ENCODE results near the gene SUGCT.

Gene SUGCT

GRCh38 chr7:40175725-40176510, 41.1 kb downstream of the SUGCT start:
- H3K36me3 ChIP-seq (ENCODE audit: control insufficient read depth in 1 of 2, insufficient read depth in 2 of 2, low read length in 2 of 2): no peaks in the 10 kb centered on the region
- H3K4me1 ChIP-seq (ENCODE audit: control insufficient read depth in 1 of 2, insufficient read depth in 2 of 2, low read length in 2 of 2): no peaks in the 10 kb centered on the region
- H3K27me3 ChIP-seq (ENCODE audit: low read depth, low read length): no peaks in the 10 kb centered on the region
- no peak overlapping the region for H3K27ac ChIP-seq (ENCODE audit: low read length)
- no peaks in the 10 kb centered on the region for H3K9me3 ChIP-seq (ENCODE audit: control insufficient read depth in 1 of 2, low read length in 2 of 2)
- no peak overlapping the region for H3K4me3 ChIP-seq (ENCODE audit: low read depth in 1 of 2, low read length in 2 of 2)

GRCh38 chr7:40177071-40177470, 42.3 kb downstream of the SUGCT start:
- no peak overlapping the region for H3K27ac ChIP-seq (ENCODE audit: low read length)
- no peaks in the 10 kb centered on the region for H3K9me3 ChIP-seq (ENCODE audit: control insufficient read depth in 1 of 2, low read length in 2 of 2)
- no peaks in the 10 kb centered on the region for H3K36me3 ChIP-seq (ENCODE audit: control insufficient read depth in 1 of 2, insufficient read depth in 2 of 2, low read length in 2 of 2)
- no peak overlapping the region for H3K4me3 ChIP-seq (ENCODE audit: low read depth in 1 of 2, low read length in 2 of 2)
- H3K4me1 ChIP-seq (ENCODE audit: control insufficient read depth in 1 of 2, insufficient read depth in 2 of 2, low read length in 2 of 2): no peaks in the 10 kb centered on the region
- H3K27me3 ChIP-seq (ENCODE audit: low read depth, low read length): no peaks in the 10 kb centered on the region

GRCh38 chr7:40182452-40182851, 47.6 kb downstream of the SUGCT start:
- Histone ChIP-seq H3K4me3 (ENCODE audit: low read depth in 1 of 2, low read length in 2 of 2) (no peak overlapping the region), H3K36me3 (ENCODE audit: control insufficient read depth in 1 of 2, insufficient read depth in 2 of 2, low read length in 2 of 2) (no peaks in the 10 kb centered on the region), H3K27ac (ENCODE audit: low read length) (no peak overlapping the region), H3K27me3 (ENCODE audit: low read depth, low read length) (no peaks in the 10 kb centered on the region), H3K9me3 (ENCODE audit: control insufficient read depth in 1 of 2, low read length in 2 of 2) (no peaks in the 10 kb centered on the region), H3K4me1 (ENCODE audit: control insufficient read depth in 1 of 2, insufficient read depth in 2 of 2, low read length in 2 of 2) (no peaks in the 10 kb centered on the region)

GRCh38 chr7:40186586-40186985, 51.8 kb downstream of the SUGCT start:
- no peak overlapping the region for H3K4me3 ChIP-seq (ENCODE audit: low read depth in 1 of 2, low read length in 2 of 2)
- no peaks in the 10 kb centered on the region for H3K36me3 ChIP-seq (ENCODE audit: control insufficient read depth in 1 of 2, insufficient read depth in 2 of 2, low read length in 2 of 2)
- no peaks in the 10 kb centered on the region for H3K9me3 ChIP-seq (ENCODE audit: control insufficient read depth in 1 of 2, low read length in 2 of 2)
- no peak overlapping the region for H3K27ac ChIP-seq (ENCODE audit: low read length)
- no peaks in the 10 kb centered on the region for H3K4me1 ChIP-seq (ENCODE audit: control insufficient read depth in 1 of 2, insufficient read depth in 2 of 2, low read length in 2 of 2)
- no peaks in the 10 kb centered on the region for H3K27me3 ChIP-seq (ENCODE audit: low read depth, low read length)

- H3K27ac ChIP-seq (ENCODE audit: low read length): no peak overlapping the region
- no peaks in the 10 kb centered on the region for H3K36me3 ChIP-seq (ENCODE audit: control insufficient read depth in 1 of 2, insufficient read depth in 2 of 2, low read length in 2 of 2)
- no peaks in the 10 kb centered on the region for H3K9me3 ChIP-seq (ENCODE audit: control insufficient read depth in 1 of 2, low read length in 2 of 2)
- no peaks in the 10 kb centered on the region for H3K4me1 ChIP-seq (ENCODE audit: control insufficient read depth in 1 of 2, insufficient read depth in 2 of 2, low read length in 2 of 2)
- H3K4me3 ChIP-seq (ENCODE audit: low read depth in 1 of 2, low read length in 2 of 2): no peak overlapping the region
- H3K27me3 ChIP-seq (ENCODE audit: low read depth, low read length): no peaks in the 10 kb centered on the region
Observed at GRCh38 chr7:40192036-40192435, 57.2 kb downstream of the SUGCT start.

- Histone ChIP-seq H3K27me3 (ENCODE audit: low read depth, low read length) (no peaks in the 10 kb centered on the region), H3K9me3 (ENCODE audit: control insufficient read depth in 1 of 2, low read length in 2 of 2) (no peaks in the 10 kb centered on the region), H3K4me1 (ENCODE audit: control insufficient read depth in 1 of 2, insufficient read depth in 2 of 2, low read length in 2 of 2) (no peaks in the 10 kb centered on the region), H3K36me3 (ENCODE audit: control insufficient read depth in 1 of 2, insufficient read depth in 2 of 2, low read length in 2 of 2) (no peaks in the 10 kb centered on the region), H3K27ac (ENCODE audit: low read length) (no peak overlapping the region), H3K4me3 (ENCODE audit: low read depth in 1 of 2, low read length in 2 of 2) (no peak overlapping the region)
Observed at GRCh38 chr7:40194745-40195144, 59.9 kb downstream of the SUGCT start.

GRCh38 chr7:40197527-40197926, 62.7 kb downstream of the SUGCT start:
- H3K36me3 ChIP-seq (ENCODE audit: control insufficient read depth in 1 of 2, insufficient read depth in 2 of 2, low read length in 2 of 2): no peaks in the 10 kb centered on the region
- H3K9me3 ChIP-seq (ENCODE audit: control insufficient read depth in 1 of 2, low read length in 2 of 2): no peaks in the 10 kb centered on the region
- H3K27ac ChIP-seq (ENCODE audit: low read length): no peak overlapping the region
- peaks cover 0 to 9% of the 10 kb centered on the region in 2 donors for H3K4me1 ChIP-seq (ENCODE audit: control insufficient read depth in 1 of 2, insufficient read depth in 2 of 2, low read length in 2 of 2)
- H3K27me3 ChIP-seq (ENCODE audit: low read depth, low read length): no peaks in the 10 kb centered on the region
- H3K4me3 ChIP-seq (ENCODE audit: low read depth in 1 of 2, low read length in 2 of 2): no peak overlapping the region

- H3K27ac ChIP-seq (ENCODE audit: low read length): no peak overlapping the region
Observed at GRCh38 chr7:40199076-40199802, 64.4 kb downstream of the SUGCT start.

GRCh38 chr7:40200791-40201190, 66.0 kb downstream of the SUGCT start:
- peaks cover 0 to 9% of the 10 kb centered on the region in 2 donors for H3K4me1 ChIP-seq (ENCODE audit: control insufficient read depth in 1 of 2, insufficient read depth in 2 of 2, low read length in 2 of 2)
- H3K9me3 ChIP-seq (ENCODE audit: control insufficient read depth in 1 of 2, low read length in 2 of 2): no peaks in the 10 kb centered on the region
- H3K27ac ChIP-seq (ENCODE audit: low read length): peak overlapping the region; percentile 82
- no peak overlapping the region for H3K4me3 ChIP-seq (ENCODE audit: low read depth in 1 of 2, low read length in 2 of 2)
- H3K36me3 ChIP-seq (ENCODE audit: control insufficient read depth in 1 of 2, insufficient read depth in 2 of 2, low read length in 2 of 2): no peaks in the 10 kb centered on the region
- no peaks in the 10 kb centered on the region for H3K27me3 ChIP-seq (ENCODE audit: low read depth, low read length)

More at GRCh38 chr7:40199076-40199802, 64.4 kb downstream of the SUGCT start:
- H3K4me1 ChIP-seq (ENCODE audit: control insufficient read depth in 1 of 2, insufficient read depth in 2 of 2, low read length in 2 of 2): peaks cover 0 to 9% of the 10 kb centered on the region in 2 donors
- no peak overlapping the region for H3K4me3 ChIP-seq (ENCODE audit: low read depth in 1 of 2, low read length in 2 of 2)
- H3K27me3 ChIP-seq (ENCODE audit: low read depth, low read length): no peaks in the 10 kb centered on the region
- no peaks in the 10 kb centered on the region for H3K9me3 ChIP-seq (ENCODE audit: control insufficient read depth in 1 of 2, low read length in 2 of 2)
- no peaks in the 10 kb centered on the region for H3K36me3 ChIP-seq (ENCODE audit: control insufficient read depth in 1 of 2, insufficient read depth in 2 of 2, low read length in 2 of 2)

- Histone ChIP-seq H3K4me1 (ENCODE audit: control insufficient read depth in 1 of 2, insufficient read depth in 2 of 2, low read length in 2 of 2) (peaks cover 0 to 9% of the 10 kb centered on the region in 2 donors), H3K4me3 (ENCODE audit: low read depth in 1 of 2, low read length in 2 of 2) (no peak overlapping the region), H3K27me3 (ENCODE audit: low read depth, low read length) (no peaks in the 10 kb centered on the region), H3K36me3 (ENCODE audit: control insufficient read depth in 1 of 2, insufficient read depth in 2 of 2, low read length in 2 of 2) (no peaks in the 10 kb centered on the region), H3K27ac (ENCODE audit: low read length) (no peak overlapping the region), H3K9me3 (ENCODE audit: control insufficient read depth in 1 of 2, low read length in 2 of 2) (no peaks in the 10 kb centered on the region)
Observed at GRCh38 chr7:40202851-40203250, 68.0 kb downstream of the SUGCT start.

GRCh38 chr7:40204581-40204980, 69.8 kb downstream of the SUGCT start:
- Histone ChIP-seq H3K4me1 (ENCODE audit: control insufficient read depth in 1 of 2, insufficient read depth in 2 of 2, low read length in 2 of 2) (peaks cover 0 to 9% of the 10 kb centered on the region in 2 donors), H3K36me3 (ENCODE audit: control insufficient read depth in 1 of 2, insufficient read depth in 2 of 2, low read length in 2 of 2) (no peaks in the 10 kb centered on the region), H3K9me3 (ENCODE audit: control insufficient read depth in 1 of 2, low read length in 2 of 2) (no peaks in the 10 kb centered on the region), H3K27ac (ENCODE audit: low read length) (no peak overlapping the region), H3K4me3 (ENCODE audit: low read depth in 1 of 2, low read length in 2 of 2) (no peak overlapping the region), H3K27me3 (ENCODE audit: low read depth, low read length) (no peaks in the 10 kb centered on the region)

Data from muscle layer of duodenum (tissue), 2 donors.